Measurements from ENCODE around the gene UNCX.
"Not testable (repeated sequence)": the region's sequence is repeated elsewhere in the genome, so short reads cannot be mapped to it uniquely, and the experiment has no call there.

The UNCX gene

GRCh38 chr7:1278543-1278942 is 45.9 kb downstream of the UNCX start:
- no peak for DNase-seq (ENCODE audit: low spot score)

GRCh38 chr7:1279041-1279440 is 46.4 kb downstream of the UNCX start:
- no peak for DNase-seq (ENCODE audit: low spot score)

GRCh38 chr7:1279895-1280294 is 47.2 kb downstream of the UNCX start:
- not testable (repeated sequence) for DNase-seq (ENCODE audit: low spot score)

- DNase-seq (ENCODE audit: low spot score) = no peak
Observed at GRCh38 chr7:1281068-1281467, 48.4 kb downstream of the UNCX start.

GRCh38 chr7:1282679-1283078 is 50.0 kb downstream of the UNCX start:
- DNase-seq (ENCODE audit: low spot score) = no peak

- no peak for DNase-seq (ENCODE audit: low spot score)
Observed at GRCh38 chr7:1283337-1283736, 50.7 kb downstream of the UNCX start.

GRCh38 chr7:1283941-1284742 is 51.5 kb downstream of the UNCX start:
- DNase-seq (ENCODE audit: low spot score) = no peak

- DNase-seq (ENCODE audit: low spot score) = no peak
Observed at GRCh38 chr7:1284743-1285458, 52.2 kb downstream of the UNCX start.

- no peak for DNase-seq (ENCODE audit: low spot score)
Observed at GRCh38 chr7:1285556-1286301, 53.1 kb downstream of the UNCX start.

Measured in CD4-positive, alpha-beta T cell treated with Interleukin-15 for 4 hours (primary cell).